COLO829 (cell line): ENCODE data around the gene IFI27L2.
A peak's percentile ranks its signal among the peaks of the same experiment; 100 is the strongest.

Experiments
- DNase-seq: peaks from one replicate; pipeline ENCODE4 v3.0.0; 2012; ENCODE audit warnings: low spot score

Gene IFI27L2

GRCh38 chr14:94152676-94153075 lies 23.3 kb upstream of the IFI27L2 start:
- DNase-seq: no peak

GRCh38 chr14:94145902-94146527 lies 16.6 kb upstream of the IFI27L2 start:
- DNase-seq: no peak

GRCh38 chr14:94144765-94145164 lies 15.4 kb upstream of the IFI27L2 start:
- DNase-seq: no peak

DNA sequence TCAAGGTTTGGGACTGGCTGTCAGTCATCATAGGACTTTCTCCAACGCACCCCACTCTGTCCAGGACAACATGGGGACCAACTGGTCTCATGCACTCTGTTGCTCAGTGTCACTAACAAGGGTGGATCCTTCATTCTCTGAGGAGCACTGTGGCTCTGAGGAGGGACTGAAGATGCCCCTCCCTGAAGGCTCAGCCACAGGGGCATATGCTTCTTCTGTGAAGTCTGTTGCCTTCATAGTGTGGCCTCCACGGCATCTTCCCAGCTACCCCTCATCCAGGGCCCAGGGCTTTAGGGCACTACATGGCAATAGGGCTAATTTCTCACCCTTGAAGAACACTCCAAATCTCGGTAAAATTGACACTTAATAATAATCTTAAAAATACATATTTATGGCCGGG lies 14.3 kb upstream of the IFI27L2 start:
- DNase-seq: no peak

- DNase-seq: no peak
These were observed 13.8 kb upstream of the IFI27L2 start for GRCh38 chr14:94143239-94143638.

DNA sequence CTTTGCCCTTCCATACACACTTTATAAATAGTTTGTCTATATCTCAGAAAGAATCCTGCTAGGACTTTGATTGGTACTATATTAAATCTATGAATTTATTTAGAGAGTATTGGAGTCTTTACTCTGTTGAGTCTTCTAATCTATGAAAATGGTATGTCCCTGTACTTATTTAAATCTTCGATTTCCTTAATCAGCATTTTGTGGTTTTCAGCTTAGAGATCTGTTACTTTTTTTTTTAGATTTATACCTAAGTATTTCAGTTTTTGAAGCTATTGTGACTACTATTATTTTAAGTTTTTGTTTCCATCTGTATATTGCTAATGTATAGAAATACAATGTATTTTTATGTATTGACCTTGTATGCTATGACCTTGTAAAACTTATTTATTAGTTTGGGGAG lies 13.4 kb upstream of the IFI27L2 start:
- DNase-seq: no peak

DNA sequence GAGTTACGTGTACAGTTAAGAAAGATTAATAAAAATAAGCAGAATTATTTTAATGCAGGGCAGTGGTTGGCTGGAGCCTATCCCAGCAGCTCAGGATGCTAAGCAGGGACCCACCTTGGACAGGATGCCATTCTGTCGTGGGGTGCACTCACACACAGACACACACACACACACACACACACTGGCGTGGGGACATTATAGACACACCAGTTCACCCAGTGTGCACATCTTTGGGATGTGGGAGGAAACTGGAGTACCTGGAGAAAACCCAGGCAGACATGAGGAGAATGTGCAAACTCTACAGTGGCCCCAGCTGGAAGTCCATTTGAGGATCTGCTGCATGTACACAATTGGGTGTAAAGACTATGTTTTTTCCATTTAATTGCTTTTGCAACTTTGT lies 12.8 kb upstream of the IFI27L2 start:
- no peak for DNase-seq

DNA sequence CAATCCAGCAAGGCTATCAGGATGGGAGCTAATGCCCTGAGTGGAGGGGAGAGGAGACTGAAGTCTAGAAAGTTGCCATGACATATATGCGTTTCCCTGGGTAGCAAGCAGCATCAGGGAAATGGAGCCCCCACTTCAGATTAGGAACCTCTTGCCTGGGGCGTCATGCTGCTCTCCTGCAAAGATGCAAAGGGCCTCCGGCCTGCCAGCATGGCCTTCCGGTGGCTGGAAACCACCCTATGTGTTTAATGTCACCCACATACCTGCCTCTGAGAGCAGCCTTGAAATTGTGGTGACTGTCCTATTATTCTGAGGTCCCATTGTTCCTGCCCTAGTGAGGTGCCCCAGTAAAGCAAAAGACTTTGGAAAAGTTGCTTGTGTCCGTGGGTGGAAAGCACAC lies 10.0 kb upstream of the IFI27L2 start:
- no peak for DNase-seq

DNA sequence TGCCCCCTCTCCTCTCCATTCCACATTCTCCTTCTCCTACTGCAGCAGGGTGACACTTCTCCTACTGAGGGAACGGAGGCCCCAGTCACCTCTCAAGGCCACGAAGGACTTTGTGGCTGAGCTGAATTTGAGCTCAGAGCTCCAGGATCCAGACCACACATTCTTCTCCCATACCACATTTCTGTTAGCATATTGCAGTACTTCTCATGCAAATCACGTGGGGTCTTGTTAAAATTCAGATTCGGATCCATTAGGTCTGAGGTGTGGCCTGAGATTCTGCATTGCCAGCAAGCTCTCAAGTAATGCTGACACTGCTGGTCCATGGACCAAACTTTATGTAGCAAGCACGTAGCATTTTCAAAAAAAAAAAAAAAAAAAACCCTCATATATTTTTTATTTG lies 9.6 kb upstream of the IFI27L2 start:
- no peak for DNase-seq

DNA sequence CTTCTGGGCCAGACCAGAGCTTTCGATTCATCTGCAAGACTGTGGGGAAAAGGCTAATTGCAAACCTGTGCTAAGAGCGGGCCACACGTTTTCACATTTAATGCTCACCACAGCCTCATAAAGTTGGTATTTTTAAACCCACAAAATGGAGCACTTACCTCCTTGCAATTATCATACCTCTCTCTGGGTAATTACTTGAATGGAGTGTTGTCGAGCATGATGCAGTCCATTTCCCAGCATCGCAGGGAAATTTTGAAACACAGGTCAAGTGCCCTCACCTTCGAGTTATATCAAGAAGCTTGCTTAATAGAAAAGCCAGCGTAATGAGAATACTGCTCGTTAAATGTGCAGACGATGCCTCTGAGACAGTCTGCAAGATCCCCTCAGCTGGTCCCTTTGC lies 8.8 kb upstream of the IFI27L2 start:
- no peak for DNase-seq

DNA sequence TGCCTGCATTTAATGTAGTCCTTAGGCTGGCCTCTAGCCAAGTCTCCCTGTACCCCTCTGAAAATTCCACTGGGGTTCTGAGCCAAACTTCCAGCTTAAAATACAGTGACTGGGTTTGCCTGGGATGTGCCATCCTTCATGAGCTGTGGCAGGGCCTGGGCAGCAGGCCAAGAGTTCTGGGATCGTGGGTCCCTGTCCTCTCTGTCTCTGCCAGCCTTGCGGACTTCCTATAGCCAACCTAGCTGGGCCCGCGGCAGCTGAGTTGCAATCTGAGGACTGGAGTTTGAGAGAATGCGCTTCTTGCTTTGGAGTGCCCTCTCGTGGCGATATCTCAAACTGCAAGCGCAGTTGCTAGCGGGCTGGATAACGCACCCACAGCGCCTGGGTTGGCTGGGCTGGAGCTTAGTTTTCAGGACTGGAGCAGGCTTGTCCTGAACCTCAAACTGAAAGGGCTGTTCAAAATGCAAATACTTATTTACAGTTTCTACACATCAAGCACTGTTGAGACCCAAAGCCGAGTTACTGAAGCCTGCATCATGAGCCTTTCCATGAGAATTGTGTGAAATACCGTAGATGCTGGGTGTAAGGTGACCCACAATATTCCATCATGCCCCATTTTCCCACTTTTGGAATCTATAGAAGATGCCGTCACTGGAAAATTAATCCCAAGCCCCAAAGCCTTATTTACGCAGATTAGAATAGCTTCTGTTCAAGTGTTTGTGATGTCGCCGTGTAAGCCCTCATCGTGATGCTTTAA lies 7.3 kb upstream of the IFI27L2 start:
- peak; percentile 69 for DNase-seq

DNA sequence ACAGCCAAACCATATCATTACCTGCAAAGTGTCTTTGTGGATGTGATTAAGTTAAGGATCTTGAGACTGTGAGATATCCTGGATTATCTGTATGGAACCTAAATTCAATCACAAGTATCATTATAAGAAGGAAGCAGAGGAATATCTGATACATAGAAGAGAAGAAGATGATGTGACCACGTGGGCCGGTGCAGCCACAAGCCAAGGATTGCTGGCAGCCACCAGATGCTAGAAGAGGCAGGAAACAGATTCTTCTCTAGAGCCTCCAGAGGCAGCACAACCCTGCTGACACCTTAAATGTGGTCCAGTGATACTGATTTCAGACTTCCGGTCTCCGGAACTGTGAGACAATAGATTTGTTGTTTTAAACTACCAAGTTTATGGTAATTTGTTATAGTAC lies 6.1 kb upstream of the IFI27L2 start:
- DNase-seq: no peak

GRCh38 chr14:94132285-94132887 lies 3.0 kb upstream of the IFI27L2 start:
- peak; percentile 51 for DNase-seq

DNA sequence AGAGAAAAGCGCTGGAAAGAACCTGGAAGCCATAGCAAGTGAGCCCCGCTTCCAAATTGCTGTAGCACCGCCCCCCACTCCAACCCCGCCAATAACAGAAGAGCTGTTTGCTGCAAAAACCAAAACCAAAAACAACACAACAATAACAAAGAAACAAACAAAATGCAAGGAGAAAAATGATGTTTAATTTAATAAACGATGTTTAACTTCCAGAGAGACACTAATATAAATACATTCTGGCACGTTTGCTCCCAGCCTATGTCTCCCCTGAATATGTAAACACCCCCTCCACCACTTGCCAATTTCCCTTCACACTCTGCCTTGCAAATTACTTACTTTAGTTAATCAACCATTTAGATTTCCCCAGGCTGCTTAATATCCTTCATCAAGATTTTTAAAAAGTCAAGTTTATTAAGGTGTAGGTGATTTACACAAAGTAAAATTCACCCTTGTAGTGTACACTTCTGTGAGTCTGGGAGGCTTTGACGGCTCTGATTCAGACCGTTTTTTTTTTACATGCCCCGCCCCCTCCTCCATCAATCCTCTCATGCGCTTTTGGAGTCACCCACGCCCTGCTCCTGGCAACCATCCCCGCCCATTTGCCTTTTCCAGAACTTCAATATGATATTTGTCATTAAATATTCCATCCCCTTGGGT lies 482 bp upstream of the IFI27L2 start:
- peak; percentile 54 for DNase-seq

- DNase-seq: no peak
These were observed 1.1 kb downstream of the IFI27L2 start for GRCh38 chr14:94128216-94128839.

- DNase-seq: no peak
These were observed 2.1 kb downstream of the IFI27L2 start for GRCh38 chr14:94127330-94127729.

- no peak for DNase-seq
These were observed 2.6 kb downstream of the IFI27L2 start for GRCh38 chr14:94126800-94127199.

DNA sequence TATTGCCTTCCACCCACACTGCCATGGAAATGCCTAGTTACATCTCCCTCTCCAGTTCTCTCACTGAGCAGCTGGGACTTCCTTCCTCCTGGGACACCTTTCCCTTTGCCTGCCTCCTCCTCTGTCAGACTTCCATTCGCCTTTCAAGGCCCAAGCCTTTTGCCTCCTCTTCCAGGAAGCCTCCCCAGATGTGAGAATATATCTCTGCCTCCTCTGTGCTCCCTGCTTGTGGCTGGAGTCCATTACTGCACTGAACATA lies 3.1 kb downstream of the IFI27L2 start:
- DNase-seq: no peak

- no peak for DNase-seq
These were observed 3.6 kb downstream of the IFI27L2 start for GRCh38 chr14:94125659-94126418.

- no peak for DNase-seq
These were observed 4.6 kb downstream of the IFI27L2 start for GRCh38 chr14:94124582-94125377.

DNA sequence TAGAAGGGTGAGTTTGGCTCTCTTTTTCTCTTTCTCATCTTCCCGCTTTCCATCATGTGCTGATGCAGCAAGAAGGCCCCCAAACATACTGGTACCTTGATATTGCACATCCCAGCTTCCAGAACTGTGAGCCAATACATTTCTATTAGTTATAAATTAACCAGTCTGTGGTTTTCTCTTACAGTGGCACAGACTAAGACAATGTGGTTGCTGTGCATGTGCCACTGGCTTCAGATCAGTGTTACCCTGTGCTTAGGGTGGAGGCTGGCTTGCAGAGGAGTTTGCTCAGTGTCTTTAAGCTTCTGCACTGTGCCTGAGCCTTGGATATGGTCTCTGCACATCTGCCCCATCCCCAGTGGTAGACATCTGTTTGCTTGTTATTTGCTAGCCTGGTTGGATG lies 5.5 kb downstream of the IFI27L2 start:
- DNase-seq: no peak
